Renal cortical epithelial cell (primary cell): Measurements from ENCODE around the gene THBS2. TPM values are rescaled to one million over a fixed set of nuclear protein-coding genes. Genes with fewer than 3 reads are reported as not detected.
"Not testable (repeated sequence)": the region's sequence is repeated elsewhere in the genome, so short reads cannot be mapped to it uniquely, and the experiment has no call there.

Experiments used
- DNase-seq: peaks from one replicate; pipeline ENCODE4 v3.0.0-alpha.2; 2011; ENCODE audit warnings: low read depth
- total RNA-seq: library from RNA; depleted of rRNA; stranded (reverse); fragments of >200 nt; gene quantifications from 2 replicates; pipeline ENCODE4 v1.2.3, GENCODE V29; 2014

The THBS2 gene
- 6.5 and 23.6 TPM in 2 replicates for total RNA-seq

GRCh38 chr6:169253337-169254238 lies at the start of gene THBS2:
THBS2 (minus strand) TSS chr6:169253846; CDS start chr6:169250784, 3,062 bp downstream.
- DNase-seq, result peak; percentile 60

GRCh38 chr6:169302716-169303115 lies 49.1 kb upstream of the THBS2 start:
- no peak for DNase-seq

- DNase-seq, result no peak
These were observed 48.6 kb upstream of the THBS2 start for GRCh38 chr6:169302255-169302654.

- no peak for DNase-seq
These were observed 47.3 kb upstream of the THBS2 start for GRCh38 chr6:169300916-169301315.

- DNase-seq, result not testable (repeated sequence)
These were observed 45.0 kb upstream of the THBS2 start for GRCh38 chr6:169298626-169299025.

GRCh38 chr6:169296622-169297021 lies 43.0 kb upstream of the THBS2 start:
- DNase-seq, result no peak

GRCh38 chr6:169296170-169296569 lies 42.5 kb upstream of the THBS2 start:
- DNase-seq, result peak; percentile 7

- DNase-seq, result no peak
These were observed 39.5 kb upstream of the THBS2 start for GRCh38 chr6:169293196-169293595.

- DNase-seq, result peak; percentile 94
These were observed 38.9 kb upstream of the THBS2 start for GRCh38 chr6:169292338-169293124.

GRCh38 chr6:169291646-169292337 lies 38.1 kb upstream of the THBS2 start:
- DNase-seq, result peak; percentile 76

GRCh38 chr6:169291148-169291547 lies 37.5 kb upstream of the THBS2 start:
- no peak for DNase-seq

GRCh38 chr6:169289619-169290339 lies 36.1 kb upstream of the THBS2 start:
- no peak for DNase-seq

- DNase-seq, result no peak
These were observed 35.6 kb upstream of the THBS2 start for GRCh38 chr6:169289257-169289618.

- no peak for DNase-seq
These were observed 34.9 kb upstream of the THBS2 start for GRCh38 chr6:169288591-169288990.

GRCh38 chr6:169287675-169288074 lies 34.0 kb upstream of the THBS2 start:
- no peak for DNase-seq

- DNase-seq, result no peak
These were observed 33.3 kb upstream of the THBS2 start for GRCh38 chr6:169286961-169287360.

- DNase-seq, result no peak
These were observed 31.5 kb upstream of the THBS2 start for GRCh38 chr6:169285165-169285564.

GRCh38 chr6:169283924-169284323 lies 30.3 kb upstream of the THBS2 start:
- DNase-seq, result no peak

GRCh38 chr6:169282043-169282442 lies 28.4 kb upstream of the THBS2 start:
- DNase-seq, result no peak

GRCh38 chr6:169277619-169278018 lies 24.0 kb upstream of the THBS2 start:
- no peak for DNase-seq

- peak; percentile 59 for DNase-seq
These were observed 21.1 kb upstream of the THBS2 start for GRCh38 chr6:169274781-169275180.

GRCh38 chr6:169273511-169273910 lies 19.9 kb upstream of the THBS2 start:
- no peak for DNase-seq
